ENCODE results near the gene ITGA3.

DNA sequence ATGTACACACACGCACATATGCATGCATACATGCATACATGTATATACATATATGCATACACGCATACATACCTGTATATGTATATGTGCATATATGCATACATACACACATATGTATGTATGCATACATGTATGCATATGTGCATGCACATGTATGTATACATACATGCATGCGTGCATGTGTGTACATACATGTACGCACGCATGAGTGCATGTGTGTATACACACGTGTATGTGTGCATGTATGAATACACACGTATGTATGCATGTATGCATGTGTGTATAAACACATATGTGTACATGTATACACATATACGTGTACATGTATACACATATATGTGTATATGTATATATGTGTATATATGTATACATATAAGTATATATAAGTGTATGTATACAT, 32.4 kb upstream of the ITGA3 start:
- TF ChIP-seq RAD21 (IDR thresholded peaks at IDR 0.05; ENCODE audit: low read depth) (no peak), EP300 (IDR thresholded peaks at IDR 0.05; ENCODE audit: borderline replicate concordance) (no peak), MAX (IDR thresholded peaks at IDR 0.05) (no peak), CEBPB (IDR thresholded peaks at IDR 0.05) (no peak), TAF1 (IDR thresholded peaks at IDR 0.05; ENCODE audit: low read depth) (no peak), EGR1 (IDR thresholded peaks at IDR 0.05) (no peak), YY1 (IDR thresholded peaks at IDR 0.05; ENCODE audit: low read depth) (no peak), TEAD4 (IDR thresholded peaks at IDR 0.05) (no peak)
